ENCODE results near the gene PSMB11. TPM values are rescaled to one million over a fixed set of nuclear protein-coding genes. Genes with fewer than 3 reads are reported as not detected.

Gene PSMB11
- total RNA-seq, 2 experiments from 2014 or later, result not detected

DNA sequence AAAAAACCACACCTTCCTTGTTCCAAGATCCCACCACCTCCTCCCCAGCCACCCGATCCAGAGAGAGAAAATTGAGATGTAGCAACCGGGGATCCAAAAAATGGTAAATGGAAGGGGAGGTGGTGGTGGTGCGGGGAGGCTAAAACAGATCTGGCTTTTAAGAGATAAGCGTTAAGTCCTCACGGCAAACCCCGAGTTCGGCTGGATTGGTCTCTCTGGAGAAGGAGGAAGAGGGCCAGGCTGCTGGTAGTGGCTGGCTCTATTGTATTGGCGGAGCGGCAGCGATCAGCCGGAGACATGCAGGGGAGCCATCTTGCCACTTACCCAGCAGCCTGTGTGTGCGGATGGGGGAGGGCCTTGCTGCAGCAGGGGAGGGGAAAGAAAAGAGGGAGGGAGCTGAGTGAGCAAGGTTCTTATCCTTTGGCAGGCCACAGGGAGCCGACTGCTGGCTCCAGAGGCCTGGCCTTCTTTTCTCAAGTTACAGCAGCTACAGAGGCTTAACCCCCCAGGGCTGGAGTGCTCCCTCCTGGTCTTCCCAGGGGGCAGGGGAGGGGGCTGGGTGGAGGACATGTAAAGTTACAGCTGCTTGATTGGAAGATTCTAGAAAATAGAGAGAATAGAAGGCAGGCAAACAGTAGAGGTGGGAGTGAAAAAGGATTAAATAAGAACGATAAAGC, 29.4 kb downstream of the PSMB11 start:
- Mint-ChIP-seq H3K27ac (peak overlapping the region; percentile 90), H3K9me3 (ENCODE audit: low read depth) (no peaks in the 10 kb centered on the region), H3K4me3 (peak overlapping the region; percentile 92), H3K36me3 (ENCODE audit: low read depth) (peaks cover 51% of the 10 kb centered on the region), H3K27me3 (no peaks in the 10 kb centered on the region), H3K4me1 (peaks cover 32% of the 10 kb centered on the region)
- ChIA-PET POLR2A (interaction anchor here (0.6 to 2.4 kb wide), 8 partner anchors 13 to 484 kb away, joined by 3 to 27 read pairs (median 3); partner anchors contain the start of genes ACIN1, C14orf119 and CDH24), CTCF (interaction anchor here (0.7 to 4.2 kb wide), 31 partner anchors 9 to 486 kb away, joined by 3 to 34 read pairs (median 7); partner anchors contain the start of genes ACIN1, AJUBA, C14orf119 and CDH24)
- ATAC-seq (peak; percentile 98), DNase-seq (peak; percentile 91)
- intact Hi-C loops (cut with DNase I, micrococcal nuclease), result loop anchor here (1.0 to 5.0 kb wide), 3 partner anchors 24 to 231 kb away; partner anchors contain the start of genes ACIN1 (in 2 of the 2), C14orf119 (in 2 of the 2) and PPP1R3E (in 1 of the 2)

DNA sequence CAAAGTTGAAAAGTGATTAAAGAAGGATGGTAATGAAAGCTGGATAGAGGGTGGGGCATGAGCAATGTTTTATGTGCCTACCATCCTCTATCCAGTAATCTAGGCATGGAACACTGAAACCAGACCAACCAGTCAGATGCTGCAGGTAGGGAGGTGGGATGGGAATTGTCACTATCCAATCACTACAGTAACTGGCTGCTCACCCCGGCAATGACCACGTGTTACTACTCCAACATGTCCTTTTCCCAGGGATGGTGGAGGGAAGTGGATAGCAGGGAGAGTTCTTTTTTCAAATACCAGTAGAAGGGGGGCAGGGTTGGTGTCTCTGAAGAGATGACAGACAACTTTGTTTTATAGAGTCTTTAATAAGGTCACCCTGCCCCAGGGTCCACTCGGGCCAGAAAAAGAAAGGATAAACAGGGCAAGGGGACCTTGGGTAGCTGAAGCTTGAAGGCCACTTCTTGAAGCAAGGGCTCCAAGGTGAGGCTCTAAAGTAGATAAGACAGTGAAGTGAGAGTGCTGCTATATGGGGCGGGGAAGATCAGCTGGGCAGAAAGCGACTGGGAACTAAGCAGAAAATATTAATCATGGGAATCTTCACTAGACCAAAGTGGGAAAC, 30.0 kb downstream of the PSMB11 start:
- intact Hi-C loops (cut with DNase I, micrococcal nuclease), result loop anchor here (1.0 to 5.0 kb wide), 3 partner anchors 23 to 230 kb away; partner anchors contain the start of genes ACIN1 (in 2 of the 2), C14orf119 (in 2 of the 2) and PPP1R3E (in 1 of the 2)
- H3K4me1 Mint-ChIP-seq, result peaks cover 32% of the 10 kb centered on the region
- H3K36me3 Mint-ChIP-seq (ENCODE audit: low read depth), result peaks cover 46% of the 10 kb centered on the region
- H3K27me3 Mint-ChIP-seq, result no peaks in the 10 kb centered on the region
- H3K27ac Mint-ChIP-seq, result peak overlapping the region; percentile 90
- ATAC-seq (no peak), DNase-seq (no peak)
- ChIA-PET CTCF (interaction anchor here (0.7 to 4.2 kb wide), 30 partner anchors 9 to 386 kb away, joined by 3 to 34 read pairs (median 6); partner anchors contain the start of genes ACIN1, AJUBA, C14orf119 and CDH24), POLR2A (interaction anchor here (0.6 to 2.4 kb wide), 7 partner anchors 14 to 484 kb away, joined by 3 to 27 read pairs (median 3); partner anchors contain the start of genes ACIN1, C14orf119 and CDH24)
- no peaks in the 10 kb centered on the region for H3K9me3 Mint-ChIP-seq (ENCODE audit: low read depth)
- peak overlapping the region; percentile 92 for H3K4me3 Mint-ChIP-seq

DNA sequence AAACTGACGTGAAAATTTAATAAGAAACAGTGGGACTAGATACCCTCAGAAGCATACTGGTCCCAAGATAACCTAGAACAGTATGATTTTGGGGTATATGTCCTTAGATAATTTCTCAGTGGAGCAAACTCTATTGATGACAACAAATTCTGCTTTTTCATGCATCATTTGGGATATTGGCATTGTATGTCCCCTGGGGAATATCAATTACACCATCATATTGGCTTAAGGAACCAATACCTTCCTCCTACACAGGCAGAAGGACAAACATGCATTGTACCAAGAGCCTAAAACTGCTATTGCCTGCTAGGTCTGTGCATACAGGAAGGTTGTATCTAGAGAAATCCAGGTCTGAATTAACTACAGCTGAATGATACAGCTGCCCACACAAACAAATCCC, 32.9 kb downstream of the PSMB11 start:
- no peak for ATAC-seq
- H3K4me1 Mint-ChIP-seq, result peaks cover 18% of the 10 kb centered on the region
- H3K27me3 Mint-ChIP-seq, result no peaks in the 10 kb centered on the region
- no peaks in the 10 kb centered on the region for H3K9me3 Mint-ChIP-seq (ENCODE audit: low read depth)
- H3K36me3 Mint-ChIP-seq (ENCODE audit: low read depth), result peaks cover 49% of the 10 kb centered on the region
- intact Hi-C loops (cut with DNase I, micrococcal nuclease), result loop anchor here in 1 of 2 experiments (5.0 kb wide), 1 partner anchor 227 kb away; the partner anchor contains the start of gene PPP1R3E
- no peak overlapping the region for H3K27ac Mint-ChIP-seq
- H3K4me3 Mint-ChIP-seq, result no peak overlapping the region
- CTCF ChIA-PET, result interaction anchor here (1.0 to 4.8 kb wide), 4 partner anchors 10 to 45 kb away, joined by 3 to 36 read pairs (median 18); partner anchors contain the start of genes ACIN1, C14orf119 and CEBPE
- no peak for DNase-seq
- POLR2A ChIA-PET, result no interaction called here

DNA sequence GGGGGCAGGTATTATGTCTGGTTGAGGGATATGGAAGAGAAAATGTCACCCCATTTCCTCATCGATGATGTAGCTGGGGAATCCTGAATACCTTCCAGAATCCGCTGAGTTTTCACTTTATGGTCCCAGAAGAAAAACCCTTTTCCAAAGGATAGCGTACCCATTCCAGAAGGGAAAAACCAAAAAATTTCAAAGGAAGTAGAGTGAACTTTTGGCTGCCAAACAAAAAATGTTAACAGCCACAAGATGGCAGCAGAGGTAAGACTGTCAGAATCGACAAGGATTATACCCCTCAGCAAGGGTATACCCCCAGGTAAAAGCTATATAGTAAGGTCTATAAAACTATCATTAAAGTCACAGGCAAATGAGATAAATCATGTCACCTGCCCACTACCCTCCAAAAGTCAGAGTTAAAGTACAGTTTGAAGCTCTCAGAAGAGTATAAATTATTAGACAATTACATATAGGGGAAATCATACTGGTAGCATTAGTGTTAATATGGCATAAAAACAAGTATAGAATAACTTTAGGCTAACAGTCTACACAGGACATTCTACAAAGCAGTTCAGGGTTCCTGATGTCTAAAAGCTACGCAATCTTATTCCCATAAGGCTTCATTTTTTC, 34.9 kb downstream of the PSMB11 start:
- Mint-ChIP-seq H3K9me3 (ENCODE audit: low read depth) (no peaks in the 10 kb centered on the region), H3K27ac (peak overlapping the region; percentile 17), H3K36me3 (ENCODE audit: low read depth) (peaks cover 59% of the 10 kb centered on the region), H3K4me1 (peaks cover 5% of the 10 kb centered on the region), H3K27me3 (no peaks in the 10 kb centered on the region), H3K4me3 (no peak overlapping the region)
- DNase-seq (peak; percentile 46), ATAC-seq (peak; percentile 59)
- intact Hi-C loops (cut with DNase I, micrococcal nuclease), result loop anchor here in 1 of 2 experiments (1.0 kb wide), 1 partner anchor 32 kb away; no protein-coding TSS in a partner anchor
- POLR2A ChIA-PET, result interaction anchor here (1.1 kb wide), 1 partner anchor 9 kb away, joined by 3 read pairs; no protein-coding TSS in a partner anchor
- CTCF ChIA-PET, result interaction anchor here (0.5 to 4.8 kb wide), 38 partner anchors 9 to 511 kb away, joined by 3 to 58 read pairs (median 4); partner anchors contain the start of genes ACIN1, C14orf119, CDH24 and CEBPE

DNA sequence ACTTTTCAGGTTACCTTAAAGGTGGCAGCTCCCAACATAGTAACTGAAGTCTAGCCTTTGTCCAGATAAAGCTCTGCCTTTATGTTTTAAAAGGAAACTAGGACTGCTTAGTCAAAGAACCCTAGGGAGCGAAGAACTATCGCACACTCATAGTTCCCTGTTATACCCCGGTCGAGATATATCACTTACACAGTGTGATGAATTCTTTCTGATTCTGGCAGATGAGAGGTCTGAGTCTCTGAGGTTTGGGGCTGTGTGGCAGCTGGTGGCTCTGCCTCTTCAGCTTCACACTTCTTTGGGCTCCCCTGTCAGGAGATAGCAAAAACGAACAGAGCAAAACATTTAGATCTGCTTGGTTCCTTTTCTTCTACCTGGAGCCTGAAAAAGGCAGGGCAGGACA, 36.0 kb downstream of the PSMB11 start:
- H3K27ac Mint-ChIP-seq, result peak overlapping the region; percentile 42
- intact Hi-C loops (cut with DNase I, micrococcal nuclease), result loop anchor here in 1 of 2 experiments (1.0 kb wide), 1 partner anchor 31 kb away; no protein-coding TSS in a partner anchor
- H3K27me3 Mint-ChIP-seq, result no peaks in the 10 kb centered on the region
- no peaks in the 10 kb centered on the region for H3K9me3 Mint-ChIP-seq (ENCODE audit: low read depth)
- H3K4me1 Mint-ChIP-seq, result no peaks in the 10 kb centered on the region
- DNase-seq, result no peak
- H3K36me3 Mint-ChIP-seq (ENCODE audit: low read depth), result peaks cover 49% of the 10 kb centered on the region
- peak; percentile 26 for ATAC-seq
- no peak overlapping the region for H3K4me3 Mint-ChIP-seq
- POLR2A ChIA-PET, result interaction anchor here (0.7 kb wide), 1 partner anchor 12 kb away, joined by 3 read pairs; no protein-coding TSS in a partner anchor
- CTCF ChIA-PET, result interaction anchor here (0.9 to 4.8 kb wide), 20 partner anchors 11 to 123 kb away, joined by 3 to 58 read pairs (median 11); partner anchors contain the start of genes ACIN1, C14orf119, CDH24 and CEBPE

DNA sequence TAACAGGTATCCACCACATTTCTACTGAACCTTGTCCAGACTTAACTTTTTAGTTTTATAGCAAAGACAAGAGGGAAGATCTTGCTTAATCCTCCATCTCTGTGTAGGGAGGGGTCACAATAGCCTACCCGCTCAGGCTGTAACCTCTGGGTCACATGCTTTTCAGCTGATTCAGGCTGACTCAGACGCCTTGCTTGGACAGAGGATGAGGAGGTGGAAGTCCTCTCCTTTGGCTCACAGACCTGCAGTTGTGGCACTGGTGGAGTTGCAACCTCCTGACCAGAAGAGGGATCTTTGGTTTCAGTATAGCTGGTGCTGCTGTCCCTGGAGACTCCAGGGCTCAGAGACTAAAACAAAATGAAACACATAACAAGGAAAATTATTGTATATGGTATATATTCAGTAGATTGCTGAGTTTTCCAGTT, 36.7 kb downstream of the PSMB11 start:
- POLR2A ChIA-PET, result interaction anchor here (0.7 kb wide), 1 partner anchor 16 kb away, joined by 4 read pairs; the partner anchor contains the start of gene ACIN1
- Mint-ChIP-seq H3K27ac (peak overlapping the region; percentile 31), H3K4me3 (no peak overlapping the region), H3K9me3 (ENCODE audit: low read depth) (no peaks in the 10 kb centered on the region), H3K4me1 (no peaks in the 10 kb centered on the region), H3K27me3 (no peaks in the 10 kb centered on the region), H3K36me3 (ENCODE audit: low read depth) (peaks cover 54% of the 10 kb centered on the region)
- DNase-seq (no peak), ATAC-seq (peak; percentile 47)
- intact Hi-C loops (cut with DNase I, micrococcal nuclease), result no loop called here
- CTCF ChIA-PET, result interaction anchor here (1.0 to 4.8 kb wide), 12 partner anchors 11 to 108 kb away, joined by 3 to 58 read pairs (median 16); partner anchors contain the start of genes ACIN1, C14orf119, CDH24 and CEBPE

DNA sequence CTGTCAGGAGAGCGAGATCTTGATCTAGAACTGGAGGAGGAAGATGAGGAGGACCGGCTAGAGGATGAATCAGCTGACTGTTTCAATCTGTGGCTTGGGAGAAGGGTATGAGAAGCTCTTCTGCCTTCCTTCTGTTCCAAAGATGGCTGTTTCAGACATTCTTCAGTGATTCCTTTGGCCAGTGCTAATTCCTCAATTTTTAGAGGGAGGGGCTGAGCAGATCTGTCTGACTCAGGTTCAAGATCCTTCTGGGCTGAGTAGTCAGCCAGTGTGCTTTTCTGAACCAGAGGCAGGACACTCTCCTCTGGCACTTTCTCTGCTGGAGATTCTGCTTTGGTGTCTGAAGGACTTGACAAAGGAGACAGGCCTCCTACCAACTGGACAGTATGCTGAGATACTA, 37.7 kb downstream of the PSMB11 start:
- Mint-ChIP-seq H3K9me3 (ENCODE audit: low read depth) (no peaks in the 10 kb centered on the region), H3K27me3 (no peaks in the 10 kb centered on the region), H3K36me3 (ENCODE audit: low read depth) (peaks cover 56% of the 10 kb centered on the region), H3K4me3 (no peak overlapping the region), H3K27ac (peak overlapping the region; percentile 58), H3K4me1 (peaks cover 3% of the 10 kb centered on the region)
- DNase-seq, result no peak
- ATAC-seq, result no peak
- ChIA-PET POLR2A (no interaction called here), CTCF (interaction anchor here (1.0 to 4.2 kb wide), 4 partner anchors 11 to 41 kb away, joined by 3 to 58 read pairs (median 14); partner anchors contain the start of genes ACIN1 and C14orf119)
- intact Hi-C loops (cut with DNase I, micrococcal nuclease), result no loop called here

DNA sequence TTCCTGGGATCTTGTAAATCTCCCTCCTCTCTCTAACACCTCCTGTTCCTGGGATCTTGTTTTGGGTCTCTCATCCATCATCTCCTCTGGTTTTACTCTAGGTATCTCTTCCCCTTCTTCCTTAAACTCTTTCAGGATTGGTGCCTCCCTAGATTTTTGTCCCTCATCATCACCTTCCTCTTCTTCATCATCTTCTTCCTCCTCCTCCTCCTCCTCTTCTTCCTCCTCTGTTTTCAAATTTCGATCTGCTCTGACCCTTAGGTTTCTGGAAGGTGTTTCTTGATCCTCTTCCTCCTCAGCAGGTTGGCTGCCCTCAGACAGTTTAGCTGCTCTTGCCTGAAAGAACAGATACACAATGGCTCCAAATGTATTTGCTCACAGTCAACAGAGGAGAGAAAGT, 38.5 kb downstream of the PSMB11 start:
- Mint-ChIP-seq H3K4me1 (peaks cover 10% of the 10 kb centered on the region), H3K27me3 (no peaks in the 10 kb centered on the region), H3K9me3 (ENCODE audit: low read depth) (no peaks in the 10 kb centered on the region), H3K36me3 (ENCODE audit: low read depth) (peaks cover 58% of the 10 kb centered on the region), H3K4me3 (no peak overlapping the region), H3K27ac (peak overlapping the region; percentile 58)
- DNase-seq (no peak), ATAC-seq (no peak)
- CTCF ChIA-PET, result interaction anchor here (0.7 to 3.6 kb wide), 6 partner anchors 9 to 98 kb away, joined by 3 to 24 read pairs (median 6); partner anchors contain the start of gene AJUBA
- POLR2A ChIA-PET, result no interaction called here
- intact Hi-C loops (cut with DNase I, micrococcal nuclease), result no loop called here

DNA sequence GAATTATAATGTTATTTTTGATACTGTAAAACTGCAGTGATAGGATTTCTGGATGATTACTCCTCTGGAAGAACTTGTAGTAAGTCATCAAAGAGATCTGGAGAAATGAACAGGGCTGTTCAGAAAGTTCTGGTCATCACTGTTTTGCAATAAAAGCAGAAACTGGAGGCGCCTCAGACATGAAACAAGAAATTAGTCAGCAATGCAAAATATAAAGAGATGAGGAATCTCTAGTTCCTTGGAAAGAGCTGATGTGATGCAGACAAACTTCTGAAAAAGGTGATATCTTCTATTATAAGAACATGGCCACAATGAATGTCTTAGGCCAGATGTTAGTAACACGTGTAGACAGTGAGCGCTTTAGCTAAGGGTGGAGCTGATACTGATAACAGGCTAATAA, 43.4 kb downstream of the PSMB11 start:
- CTCF ChIA-PET, result interaction anchor here (0.6 to 3.7 kb wide), 18 partner anchors 9 to 1236 kb away, joined by 3 to 16 read pairs (median 4); partner anchors contain the start of genes ACIN1, C14orf119, HOMEZ and PPP1R3E
- no peak for DNase-seq
- Mint-ChIP-seq H3K36me3 (ENCODE audit: low read depth) (peaks cover 64% of the 10 kb centered on the region), H3K4me1 (peaks cover 45% of the 10 kb centered on the region), H3K9me3 (ENCODE audit: low read depth) (no peaks in the 10 kb centered on the region), H3K27ac (peak overlapping the region; percentile 86), H3K4me3 (peak overlapping the region; percentile 22), H3K27me3 (no peaks in the 10 kb centered on the region)
- peak; percentile 90 for ATAC-seq
- POLR2A ChIA-PET, result interaction anchor here (0.6 to 1.9 kb wide), 9 partner anchors 8 to 979 kb away, joined by 3 to 16 read pairs (median 3); partner anchors contain the start of genes ACIN1, C14orf119 and PABPN1
- intact Hi-C loops (cut with DNase I, micrococcal nuclease), result no loop called here

DNA sequence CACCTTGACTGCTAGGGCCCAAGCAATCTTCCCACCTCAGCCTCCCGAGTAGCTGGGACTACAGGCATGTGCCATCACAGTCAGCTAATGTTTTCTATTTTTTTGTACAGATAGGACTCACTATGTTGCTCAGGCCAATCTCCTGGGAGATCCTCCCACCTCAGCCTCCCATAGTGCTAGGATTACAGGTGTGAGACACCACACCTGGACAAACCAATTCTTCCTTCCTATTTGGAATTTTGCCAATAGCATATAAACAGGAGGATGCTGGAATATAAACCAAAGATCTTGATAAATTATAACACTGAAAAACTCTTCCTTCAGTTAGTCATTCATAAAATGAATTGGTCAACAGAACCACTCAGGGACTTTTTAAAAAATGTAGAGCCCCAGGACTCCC, 44.6 kb downstream of the PSMB11 start:
- no peaks in the 10 kb centered on the region for H3K27me3 Mint-ChIP-seq
- no peaks in the 10 kb centered on the region for H3K9me3 Mint-ChIP-seq (ENCODE audit: low read depth)
- peaks cover 47% of the 10 kb centered on the region for H3K4me1 Mint-ChIP-seq
- ChIA-PET POLR2A (interaction anchor here (1.0 to 1.9 kb wide), 4 partner anchors 8 to 18 kb away, joined by 3 to 16 read pairs (median 3); partner anchors contain the start of genes ACIN1 and C14orf119), CTCF (interaction anchor here (0.9 to 3.7 kb wide), 11 partner anchors 8 to 516 kb away, joined by 3 to 16 read pairs (median 4); partner anchors contain the start of genes ACIN1, C14orf119 and HOMEZ)
- H3K36me3 Mint-ChIP-seq (ENCODE audit: low read depth), result peaks cover 59% of the 10 kb centered on the region
- DNase-seq, result no peak
- intact Hi-C loops (cut with DNase I, micrococcal nuclease), result no loop called here
- H3K4me3 Mint-ChIP-seq, result no peak overlapping the region
- ATAC-seq, result no peak
- H3K27ac Mint-ChIP-seq, result no peak overlapping the region

Measured in activated CD4-positive, alpha-beta T cell treated with anti-CD3 and anti-CD28 coated beads for 36 hours (primary cell).